Tongue (tissue), 2 donors: Measurements from ENCODE around the gene KIAA1217. TPM values are rescaled to one million over a fixed set of nuclear protein-coding genes. Genes with fewer than 3 reads are reported as not detected.
"Not testable (repeated sequence)": the region's sequence is repeated elsewhere in the genome, so short reads cannot be mapped to it uniquely, and the experiment has no call there.

Source experiments
- DNase-seq: peaks from one replicate; pipeline ENCODE4 v3.0.0-alpha.2; 2015
- total RNA-seq: library from RNA; depleted of rRNA; stranded (reverse); fragments of >200 nt; gene quantifications from one replicate; pipeline ENCODE4 v1.2.3, GENCODE V29; 2014

Gene KIAA1217
- total RNA-seq, 1 donor from 2014 or later = 36.0 TPM

GRCh38 chr10:24288581-24288980, 79.6 kb downstream of the KIAA1217 start:
- no peak for DNase-seq

GRCh38 chr10:24289235-24289634, 80.3 kb downstream of the KIAA1217 start:
- no peak for DNase-seq

- DNase-seq = no peak
Observed at GRCh38 chr10:24292304-24293293, 83.7 kb downstream of the KIAA1217 start.

- no peak for DNase-seq
Observed at GRCh38 chr10:24299578-24300260, 90.8 kb downstream of the KIAA1217 start.

GRCh38 chr10:24303522-24304310, 94.8 kb downstream of the KIAA1217 start:
- peak; percentile 67 for DNase-seq

- DNase-seq = no peak
Observed at GRCh38 chr10:24305551-24306506, 96.9 kb downstream of the KIAA1217 start.

GRCh38 chr10:24306507-24306875, 97.6 kb downstream of the KIAA1217 start:
- DNase-seq = peak; percentile 69

GRCh38 chr10:24307116-24307515, 98.2 kb downstream of the KIAA1217 start:
- no peak for DNase-seq

- DNase-seq = peak; percentile 41
Observed at GRCh38 chr10:24307696-24308485, 99.0 kb downstream of the KIAA1217 start.

- no peak for DNase-seq
Observed at GRCh38 chr10:24310104-24310503, 101.2 kb downstream of the KIAA1217 start.

GRCh38 chr10:24311888-24312287, 103.0 kb downstream of the KIAA1217 start:
- no peak for DNase-seq

- DNase-seq = no peak
Observed at GRCh38 chr10:24313283-24313682, 104.3 kb downstream of the KIAA1217 start.

- no peak for DNase-seq
Observed at GRCh38 chr10:24315211-24315610, 106.3 kb downstream of the KIAA1217 start.

- DNase-seq = no peak
Observed at GRCh38 chr10:24318517-24318916, 109.6 kb downstream of the KIAA1217 start.

GRCh38 chr10:24320373-24320772, 111.4 kb downstream of the KIAA1217 start:
- DNase-seq = no peak

GRCh38 chr10:24324651-24325050, 115.7 kb downstream of the KIAA1217 start:
- peak; percentile 51 for DNase-seq

- DNase-seq = peak; percentile 76
Observed at GRCh38 chr10:24331457-24331856, 122.5 kb downstream of the KIAA1217 start.

GRCh38 chr10:24333736-24334135, 124.8 kb downstream of the KIAA1217 start:
- no peak for DNase-seq

- no peak for DNase-seq
Observed at GRCh38 chr10:24334279-24334939, 125.5 kb downstream of the KIAA1217 start.

GRCh38 chr10:24337723-24338122, 128.8 kb downstream of the KIAA1217 start:
- DNase-seq = not testable (repeated sequence)
